GM23338 (cell line): ENCODE data around the gene CRK. TPM values are rescaled to one million over a fixed set of nuclear protein-coding genes. Genes with fewer than 3 reads are reported as not detected.

Experiments
- ATAC-seq: fragments of 200-7000 bp; cut with Tn5 transposase; 3 replicates; pipeline ENCODE4 v1.9.1; 2020
- DNase-seq: peaks from one replicate; pipeline ENCODE4 v3.0.0-alpha.2; 2015; ENCODE audit warnings: low spot score
- H2AFZ ChIP-seq: fragments of 200-600 bp; sonication (generic); 2 replicates; pipeline ENCODE4 v1.8.0; 2016; ENCODE audit warnings: antibody characterized with exemption, mild to moderate bottlenecking, moderate library complexity
- H3F3A ChIP-seq: fragments of 200-600 bp; sonication (generic); replicated peaks from 2 replicates; pipeline ENCODE4 v1.8.0; 2017; ENCODE audit warnings: antibody characterized with exemption, mixed run types, low read depth
- H3K27ac ChIP-seq: fragments of 200-600 bp; sonication (generic); 2 replicates; pipeline ENCODE4 v1.6.1; 2016; ENCODE audit warnings: low read depth
- H3K27me3 ChIP-seq: fragments of 200-600 bp; sonication (generic); 2 replicates; pipeline ENCODE4 v1.8.0; 2016; ENCODE audit warnings: mild to moderate bottlenecking, mixed run types, moderate library complexity; ENCODE audit not compliant: insufficient read depth
- H3K36me3 ChIP-seq: fragments of 200-600 bp; sonication (generic); 2 replicates; pipeline ENCODE4 v1.8.0; 2016; ENCODE audit warnings: mild to moderate bottlenecking; ENCODE audit not compliant: insufficient read depth
- H3K4me1 ChIP-seq: fragments of 200-600 bp; sonication (generic); 2 replicates; pipeline ENCODE4 v1.8.0; 2016; ENCODE audit warnings: mild to moderate bottlenecking, moderate library complexity; ENCODE audit not compliant: insufficient read depth
- H3K4me2 ChIP-seq: fragments of 200-600 bp; sonication (generic); 2 replicates; pipeline ENCODE4 v1.7.1; 2017; ENCODE audit warnings: mixed run types
- H3K4me3 ChIP-seq: fragments of 200-600 bp; sonication (generic); 2 replicates; pipeline ENCODE4 v1.6.1; 2016; ENCODE audit warnings: mixed run types
- H3K79me2 ChIP-seq: fragments of 200-600 bp; sonication (generic); replicated peaks from 2 replicates; pipeline ENCODE4 v1.8.0; 2017; ENCODE audit warnings: mild to moderate bottlenecking; ENCODE audit not compliant: insufficient read depth
- H3K9me2 ChIP-seq: fragments of 200-600 bp; sonication (generic); 2 replicates; pipeline ENCODE4 v1.8.0; 2017; ENCODE audit not compliant: insufficient read depth
- H4K20me1 ChIP-seq: fragments of 200-600 bp; sonication (generic); replicated peaks from 2 replicates; pipeline ENCODE4 v1.8.0; 2017; ENCODE audit warnings: mild to moderate bottlenecking; ENCODE audit not compliant: insufficient read depth
- H3K27ac Mint-ChIP-seq: 2 replicates; pipeline ENCODE4 v1.8.0; 2020; ENCODE audit warnings: inconsistent platforms, mild to moderate bottlenecking, moderate library complexity, mixed read lengths
- H3K27me3 Mint-ChIP-seq: 3 replicates; pipeline ENCODE4 v1.8.0; 2022; ENCODE audit warnings: low read depth, mild to moderate bottlenecking, moderate library complexity, mixed read lengths, inconsistent platforms; ENCODE audit not compliant: insufficient read depth, poor library complexity
- H3K36me3 Mint-ChIP-seq: 3 replicates; pipeline ENCODE4 v1.8.0; 2021; ENCODE audit warnings: low read depth, mild to moderate bottlenecking, inconsistent platforms, moderate library complexity, mixed read lengths
- H3K4me1 Mint-ChIP-seq: 3 replicates; pipeline ENCODE4 v1.8.0; 2020; ENCODE audit warnings: mild to moderate bottlenecking, inconsistent platforms, mixed read lengths
- H3K4me3 Mint-ChIP-seq: 3 replicates; pipeline ENCODE4 v1.8.0; 2021; ENCODE audit warnings: moderate library complexity, mild to moderate bottlenecking, inconsistent platforms, mixed read lengths
- H3K9me3 Mint-ChIP-seq: 3 replicates; pipeline ENCODE4 v1.8.0; 2020; ENCODE audit warnings: moderate library complexity, mild to moderate bottlenecking, inconsistent platforms, mixed read lengths
- CREB1 ChIP-seq: fragments of 250-450 bp; sonication (Bioruptor Pico); IDR thresholded peaks from 2 replicates; pipeline ENCODE4 v1.5.0; 2020; ENCODE audit warnings: low read depth, mild to moderate bottlenecking, moderate library complexity
- EZH2 ChIP-seq: fragments of 200-600 bp; sonication (generic); IDR thresholded peaks from one replicate; pipeline ENCODE4 v1.8.0; 2017; ENCODE audit warnings: antibody characterized with exemption, mild to moderate bottlenecking, low read depth; ENCODE audit not compliant: unreplicated experiment
- EZH2phosphoT487 ChIP-seq: fragments of 200-600 bp; sonication (generic); IDR thresholded peaks from one replicate; pipeline ENCODE4 v1.8.1; 2018; ENCODE audit warnings: antibody characterized with exemption; ENCODE audit not compliant: unreplicated experiment
- POLR2AphosphoS5 ChIP-seq: IDR thresholded peaks from 2 replicates; pipeline ENCODE4 v1.6.1; 2016; ENCODE audit warnings: antibody characterized with exemption, low read depth
- ZNF114 ChIP-seq: fragments of 250-450 bp; sonication (Bioruptor Pico); IDR thresholded peaks from 2 replicates; pipeline ENCODE4 v1.5.0; 2020; ENCODE audit warnings: mild to moderate bottlenecking, moderate library complexity
- ZNF331 ChIP-seq: fragments of 250-450 bp; sonication (Bioruptor Pico); IDR thresholded peaks from 2 replicates; pipeline ENCODE4 v1.5.0; 2020; ENCODE audit warnings: low read depth, mild to moderate bottlenecking, moderate library complexity
- polyA plus RNA-seq: library from polyadenylated mRNA; unstranded; fragments of >200 nt; fragmentation: Nextera tagmentation; extraction: Ambion mirVana; gene quantifications from 2 replicates; pipeline ENCODE4 v1.2.1, GENCODE V29; 2016
- total RNA-seq: library from RNA; depleted of rRNA; stranded (reverse); fragments of >200 nt; shearing (Covaris generic); gene quantifications from 2 replicates; pipeline ENCODE4 v1.2.3, GENCODE V29; 2014
- TF ChIP-seq, protein P1 (sequence below): fragments of 250-450 bp; sonication (Bioruptor Pico); IDR thresholded peaks from 2 replicates; pipeline ENCODE4 v1.5.0; 2020; ENCODE audit warnings: mild to moderate bottlenecking, moderate library complexity
- TF ChIP-seq, protein P2 (sequence below): IDR thresholded peaks from 2 replicates; pipeline ENCODE4 v1.6.1; 2016; ENCODE audit warnings: antibody characterized with exemption
- TF ChIP-seq, protein P3 (sequence below), 2 experiments: fragments of 200-600 bp in 1 of 2; sonication (generic) in 1 of 2; conservative IDR thresholded peaks; 2 replicates each; pipeline versions ENCODE4 v1.5.1 to v1.6.1; 2016 to 2017; ENCODE audit warnings: antibody characterized with exemption in 2 of 2, low read depth in 2 of 2, mild to moderate bottlenecking in 2 of 2, moderate library complexity in 1 of 2

The CRK gene
- total and polyA plus RNA-seq, 2 experiments from 2014 or later = 32.6 to 59.8 TPM

DNA sequence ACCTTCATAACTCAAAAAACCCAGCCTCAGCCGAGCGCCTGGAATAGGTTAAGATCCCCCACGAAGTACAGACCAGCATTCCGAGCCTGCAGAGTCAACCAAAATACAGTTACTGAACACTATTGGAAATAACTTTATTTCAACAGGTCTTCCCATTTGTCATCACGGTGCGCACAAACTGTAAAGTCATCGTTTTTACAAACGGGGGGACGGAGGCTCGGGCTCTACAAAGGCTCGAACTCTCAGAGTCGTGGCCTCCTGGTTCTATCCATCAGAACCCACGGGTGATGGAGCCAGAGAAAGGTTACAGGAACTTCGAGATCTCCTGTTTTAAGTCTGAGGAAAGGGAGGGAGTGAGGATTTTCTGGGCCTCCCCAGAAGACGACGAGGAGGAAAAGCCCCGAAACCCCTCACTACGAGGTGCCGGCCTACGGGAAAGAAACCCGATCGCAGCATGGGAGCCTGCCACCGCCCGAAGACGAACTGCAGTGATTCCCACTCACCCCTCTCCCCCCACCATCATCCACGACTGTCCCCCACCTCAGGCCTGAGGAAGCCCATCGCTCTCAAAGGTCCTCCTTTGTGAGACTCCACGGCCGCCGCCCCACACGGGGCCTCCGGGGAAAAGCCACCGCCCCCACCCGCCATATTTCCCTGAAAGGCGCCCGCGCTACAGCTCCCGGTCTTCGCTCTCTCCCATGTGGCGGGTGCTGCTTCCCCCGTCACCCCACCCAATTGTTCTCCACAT lies 56.9 kb downstream of the CRK start (continued):
- TF ChIP-seq, protein P1, sequence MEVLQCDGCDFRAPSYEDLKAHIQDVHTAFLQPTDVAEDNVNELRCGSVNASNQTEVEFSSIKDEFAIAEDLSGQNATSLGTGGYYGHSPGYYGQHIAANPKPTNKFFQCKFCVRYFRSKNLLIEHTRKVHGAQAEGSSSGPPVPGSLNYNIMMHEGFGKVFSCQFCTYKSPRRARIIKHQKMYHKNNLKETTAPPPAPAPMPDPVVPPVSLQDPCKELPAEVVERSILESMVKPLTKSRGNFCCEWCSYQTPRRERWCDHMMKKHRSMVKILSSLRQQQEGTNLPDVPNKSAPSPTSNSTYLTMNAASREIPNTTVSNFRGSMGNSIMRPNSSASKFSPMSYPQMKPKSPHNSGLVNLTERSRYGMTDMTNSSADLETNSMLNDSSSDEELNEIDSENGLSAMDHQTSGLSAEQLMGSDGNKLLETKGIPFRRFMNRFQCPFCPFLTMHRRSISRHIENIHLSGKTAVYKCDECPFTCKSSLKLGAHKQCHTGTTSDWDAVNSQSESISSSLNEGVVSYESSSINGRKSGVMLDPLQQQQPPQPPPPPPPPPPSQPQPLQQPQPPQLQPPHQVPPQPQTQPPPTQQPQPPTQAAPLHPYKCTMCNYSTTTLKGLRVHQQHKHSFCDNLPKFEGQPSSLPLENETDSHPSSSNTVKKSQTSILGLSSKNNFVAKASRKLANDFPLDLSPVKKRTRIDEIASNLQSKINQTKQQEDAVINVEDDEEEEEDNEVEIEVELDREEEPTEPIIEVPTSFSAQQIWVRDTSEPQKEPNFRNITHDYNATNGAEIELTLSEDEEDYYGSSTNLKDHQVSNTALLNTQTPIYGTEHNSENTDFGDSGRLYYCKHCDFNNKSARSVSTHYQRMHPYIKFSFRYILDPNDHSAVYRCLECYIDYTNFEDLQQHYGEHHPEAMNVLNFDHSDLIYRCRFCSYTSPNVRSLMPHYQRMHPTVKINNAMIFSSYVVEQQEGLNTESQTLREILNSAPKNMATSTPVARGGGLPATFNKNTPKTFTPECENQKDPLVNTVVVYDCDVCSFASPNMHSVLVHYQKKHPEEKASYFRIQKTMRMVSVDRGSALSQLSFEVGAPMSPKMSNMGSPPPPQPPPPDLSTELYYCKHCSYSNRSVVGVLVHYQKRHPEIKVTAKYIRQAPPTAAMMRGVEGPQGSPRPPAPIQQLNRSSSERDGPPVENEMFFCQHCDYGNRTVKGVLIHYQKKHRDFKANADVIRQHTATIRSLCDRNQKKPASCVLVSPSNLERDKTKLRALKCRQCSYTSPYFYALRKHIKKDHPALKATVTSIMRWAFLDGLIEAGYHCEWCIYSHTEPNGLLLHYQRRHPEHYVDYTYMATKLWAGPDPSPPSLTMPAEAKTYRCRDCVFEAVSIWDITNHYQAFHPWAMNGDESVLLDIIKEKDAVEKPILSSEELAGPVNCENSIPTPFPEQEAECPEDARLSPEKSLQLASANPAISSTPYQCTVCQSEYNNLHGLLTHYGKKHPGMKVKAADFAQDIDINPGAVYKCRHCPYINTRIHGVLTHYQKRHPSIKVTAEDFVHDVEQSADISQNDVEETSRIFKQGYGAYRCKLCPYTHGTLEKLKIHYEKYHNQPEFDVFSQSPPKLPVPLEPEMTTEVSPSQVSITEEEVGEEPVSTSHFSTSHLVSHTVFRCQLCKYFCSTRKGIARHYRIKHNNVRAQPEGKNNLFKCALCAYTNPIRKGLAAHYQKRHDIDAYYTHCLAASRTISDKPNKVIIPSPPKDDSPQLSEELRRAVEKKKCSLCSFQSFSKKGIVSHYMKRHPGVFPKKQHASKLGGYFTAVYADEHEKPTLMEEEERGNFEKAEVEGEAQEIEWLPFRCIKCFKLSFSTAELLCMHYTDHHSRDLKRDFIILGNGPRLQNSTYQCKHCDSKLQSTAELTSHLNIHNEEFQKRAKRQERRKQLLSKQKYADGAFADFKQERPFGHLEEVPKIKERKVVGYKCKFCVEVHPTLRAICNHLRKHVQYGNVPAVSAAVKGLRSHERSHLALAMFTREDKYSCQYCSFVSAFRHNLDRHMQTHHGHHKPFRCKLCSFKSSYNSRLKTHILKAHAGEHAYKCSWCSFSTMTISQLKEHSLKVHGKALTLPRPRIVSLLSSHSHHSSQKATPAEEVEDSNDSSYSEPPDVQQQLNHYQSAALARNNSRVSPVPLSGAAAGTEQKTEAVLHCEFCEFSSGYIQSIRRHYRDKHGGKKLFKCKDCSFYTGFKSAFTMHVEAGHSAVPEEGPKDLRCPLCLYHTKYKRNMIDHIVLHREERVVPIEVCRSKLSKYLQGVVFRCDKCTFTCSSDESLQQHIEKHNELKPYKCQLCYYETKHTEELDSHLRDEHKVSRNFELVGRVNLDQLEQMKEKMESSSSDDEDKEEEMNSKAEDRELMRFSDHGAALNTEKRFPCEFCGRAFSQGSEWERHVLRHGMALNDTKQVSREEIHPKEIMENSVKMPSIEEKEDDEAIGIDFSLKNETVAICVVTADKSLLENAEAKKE (CRISPR knock-in tag) = no peak
- TF ChIP-seq ZNF331 (CRISPR knock-in tag) (no peak), ZNF114 (CRISPR knock-in tag) (no peak), EZH2 (no peak), EZH2phosphoT487 (no peak)
- TF ChIP-seq, protein P2, sequence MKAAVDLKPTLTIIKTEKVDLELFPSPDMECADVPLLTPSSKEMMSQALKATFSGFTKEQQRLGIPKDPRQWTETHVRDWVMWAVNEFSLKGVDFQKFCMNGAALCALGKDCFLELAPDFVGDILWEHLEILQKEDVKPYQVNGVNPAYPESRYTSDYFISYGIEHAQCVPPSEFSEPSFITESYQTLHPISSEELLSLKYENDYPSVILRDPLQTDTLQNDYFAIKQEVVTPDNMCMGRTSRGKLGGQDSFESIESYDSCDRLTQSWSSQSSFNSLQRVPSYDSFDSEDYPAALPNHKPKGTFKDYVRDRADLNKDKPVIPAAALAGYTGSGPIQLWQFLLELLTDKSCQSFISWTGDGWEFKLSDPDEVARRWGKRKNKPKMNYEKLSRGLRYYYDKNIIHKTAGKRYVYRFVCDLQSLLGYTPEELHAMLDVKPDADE = no peak

DNA sequence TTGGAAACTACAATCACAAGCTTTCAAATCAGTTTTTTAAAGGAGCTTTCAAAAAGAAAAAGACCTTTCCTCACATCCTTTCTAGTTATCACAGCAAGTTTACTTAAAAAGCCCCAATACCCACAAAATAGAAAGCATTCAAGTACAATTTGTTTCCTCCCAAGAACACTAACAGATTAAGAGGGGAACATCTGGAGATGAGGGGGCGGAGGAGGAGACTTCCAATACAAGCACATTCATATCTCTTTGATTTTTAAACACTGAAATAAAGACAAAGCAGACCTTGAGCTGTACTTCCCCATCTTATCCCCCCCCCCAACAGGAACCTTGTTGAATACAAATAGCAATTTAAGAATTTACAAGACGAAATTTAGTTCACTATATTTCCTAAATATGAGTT lies 58.0 kb downstream of the CRK start:
- no peak for ATAC-seq
- peaks cover 11% of the 10 kb centered on the region for H3K27me3 Mint-ChIP-seq
- no peaks in the 10 kb centered on the region for H3K27me3 ChIP-seq
- no peak for DNase-seq
- peaks cover 51% of the 10 kb centered on the region for H4K20me1 ChIP-seq
- peaks cover 41% of the 10 kb centered on the region for H3K4me1 ChIP-seq
- peaks cover 55% of the 10 kb centered on the region for H3K36me3 Mint-ChIP-seq
- H3K4me1 Mint-ChIP-seq = peaks cover 34% of the 10 kb centered on the region
- H3F3A ChIP-seq = no peaks in the 10 kb centered on the region; the same call in 1 of the 2 replicates
- H3K4me3 ChIP-seq = peak overlapping the region; percentile 92
- peak overlapping the region; percentile 99 for H3K4me3 Mint-ChIP-seq
- no peaks in the 10 kb centered on the region for H3K36me3 ChIP-seq
- no peak overlapping the region for H2AFZ ChIP-seq
- H3K4me2 ChIP-seq = peak overlapping the region; percentile 91
- H3K27ac ChIP-seq = no peak overlapping the region; the same call in 1 of the 2 replicates
- no peaks in the 10 kb centered on the region; the same call in 2 of the 3 replicates for H3K9me3 Mint-ChIP-seq
- no peak overlapping the region for H3K27ac Mint-ChIP-seq
- peaks cover 68% of the 10 kb centered on the region for H3K79me2 ChIP-seq
- no peaks in the 10 kb centered on the region for H3K9me2 ChIP-seq
- TF ChIP-seq CREB1 (CRISPR knock-in tag) = no peak
- TF ChIP-seq, protein P3, sequence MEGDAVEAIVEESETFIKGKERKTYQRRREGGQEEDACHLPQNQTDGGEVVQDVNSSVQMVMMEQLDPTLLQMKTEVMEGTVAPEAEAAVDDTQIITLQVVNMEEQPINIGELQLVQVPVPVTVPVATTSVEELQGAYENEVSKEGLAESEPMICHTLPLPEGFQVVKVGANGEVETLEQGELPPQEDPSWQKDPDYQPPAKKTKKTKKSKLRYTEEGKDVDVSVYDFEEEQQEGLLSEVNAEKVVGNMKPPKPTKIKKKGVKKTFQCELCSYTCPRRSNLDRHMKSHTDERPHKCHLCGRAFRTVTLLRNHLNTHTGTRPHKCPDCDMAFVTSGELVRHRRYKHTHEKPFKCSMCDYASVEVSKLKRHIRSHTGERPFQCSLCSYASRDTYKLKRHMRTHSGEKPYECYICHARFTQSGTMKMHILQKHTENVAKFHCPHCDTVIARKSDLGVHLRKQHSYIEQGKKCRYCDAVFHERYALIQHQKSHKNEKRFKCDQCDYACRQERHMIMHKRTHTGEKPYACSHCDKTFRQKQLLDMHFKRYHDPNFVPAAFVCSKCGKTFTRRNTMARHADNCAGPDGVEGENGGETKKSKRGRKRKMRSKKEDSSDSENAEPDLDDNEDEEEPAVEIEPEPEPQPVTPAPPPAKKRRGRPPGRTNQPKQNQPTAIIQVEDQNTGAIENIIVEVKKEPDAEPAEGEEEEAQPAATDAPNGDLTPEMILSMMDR (conservative IDR thresholded peaks at IDR 0.05; ENCODE audit: low read depth in 2 of 2) = no peak
- no peak for TF ChIP-seq ZNF331 (CRISPR knock-in tag)
- TF ChIP-seq POLR2AphosphoS5 = no peak
